Activated naive CD8-positive, alpha-beta T cell treated with anti-CD3 and anti-CD28 coated beads, Interleukin-2, amount 50 U/mL, for 24 hours (primary cell): Measurements from ENCODE around the gene UGCG.
A peak's percentile ranks its signal among the peaks of the same experiment; 100 is the strongest.
"Not testable (repeated sequence)": the region's sequence is repeated elsewhere in the genome, so short reads cannot be mapped to it uniquely, and the experiment has no call there.

ENCODE experiments used
- ATAC-seq: fragments of 150-1000 bp; cut with Tn5 transposase; one replicate; pipeline ENCODE4 v1.10.0; 2021
- DNase-seq: peaks from one replicate; pipeline ENCODE4 v3.0.0; 2021
- H3K27ac Mint-ChIP-seq: one replicate; pipeline ENCODE4 v1.8.0; 2021; ENCODE audit warnings: mild to moderate bottlenecking, mixed read lengths
- H3K27me3 Mint-ChIP-seq: one replicate; pipeline ENCODE4 v1.8.0; 2021; ENCODE audit warnings: mixed read lengths
- H3K36me3 Mint-ChIP-seq: one replicate; pipeline ENCODE4 v1.8.0; 2021; ENCODE audit warnings: low read depth, mixed read lengths
- H3K4me1 Mint-ChIP-seq: one replicate; pipeline ENCODE4 v1.8.0; 2021; ENCODE audit warnings: mixed read lengths
- H3K4me3 Mint-ChIP-seq: one replicate; pipeline ENCODE4 v1.8.0; 2021; ENCODE audit warnings: mild to moderate bottlenecking, moderate library complexity, mixed read lengths
- H3K9me3 Mint-ChIP-seq: one replicate; pipeline ENCODE4 v1.8.0; 2021; ENCODE audit warnings: mixed read lengths

Gene UGCG

GRCh38 chr9:111874500-111874899 lies 22.1 kb upstream of the UGCG start:
- DNase-seq (no peak), ATAC-seq (no peak)
- Mint-ChIP-seq H3K4me3 (no peak overlapping the region), H3K27me3 (peaks cover 9% of the 10 kb centered on the region), H3K9me3 (no peaks in the 10 kb centered on the region), H3K27ac (no peak overlapping the region), H3K4me1 (peaks cover 18% of the 10 kb centered on the region), H3K36me3 (no peaks in the 10 kb centered on the region)

GRCh38 chr9:111875291-111875690 lies 21.3 kb upstream of the UGCG start:
- H3K4me3 Mint-ChIP-seq, DNase-seq, ATAC-seq, H3K36me3 Mint-ChIP-seq, H3K27ac Mint-ChIP-seq, H3K9me3 Mint-ChIP-seq: not testable (repeated sequence)
- Mint-ChIP-seq H3K27me3 (peaks cover 10% of the 10 kb centered on the region), H3K4me1 (peaks cover 15% of the 10 kb centered on the region)

GRCh38 chr9:111875691-111876090 lies 20.9 kb upstream of the UGCG start:
- Mint-ChIP-seq H3K4me1 (peaks cover 11% of the 10 kb centered on the region), H3K27me3 (peaks cover 10% of the 10 kb centered on the region)

GRCh38 chr9:111876179-111876578 lies 20.4 kb upstream of the UGCG start:
- peaks cover 7% of the 10 kb centered on the region for H3K9me3 Mint-ChIP-seq
- no peak overlapping the region for H3K4me3 Mint-ChIP-seq
- no peak overlapping the region for H3K27ac Mint-ChIP-seq
- ATAC-seq, result no peak
- peaks cover 6% of the 10 kb centered on the region for H3K4me1 Mint-ChIP-seq
- peaks cover 10% of the 10 kb centered on the region for H3K27me3 Mint-ChIP-seq
- H3K36me3 Mint-ChIP-seq, result no peaks in the 10 kb centered on the region
- DNase-seq, result no peak

More at GRCh38 chr9:111875691-111876090, 20.9 kb upstream of the UGCG start:
- H3K36me3 Mint-ChIP-seq, DNase-seq, H3K27ac Mint-ChIP-seq, ATAC-seq, H3K9me3 Mint-ChIP-seq, H3K4me3 Mint-ChIP-seq: not testable (repeated sequence)

GRCh38 chr9:111877420-111877819 lies 19.2 kb upstream of the UGCG start:
- H3K4me3 Mint-ChIP-seq, result no peak overlapping the region
- peaks cover 10% of the 10 kb centered on the region for H3K27me3 Mint-ChIP-seq
- ATAC-seq (no peak), DNase-seq (no peak)
- H3K36me3 Mint-ChIP-seq, result no peaks in the 10 kb centered on the region
- no peaks in the 10 kb centered on the region for H3K4me1 Mint-ChIP-seq
- peaks cover 12% of the 10 kb centered on the region for H3K9me3 Mint-ChIP-seq
- no peak overlapping the region for H3K27ac Mint-ChIP-seq

- DNase-seq, result no peak
- ATAC-seq, result no peak
- Mint-ChIP-seq H3K27ac (no peak overlapping the region), H3K36me3 (no peaks in the 10 kb centered on the region), H3K27me3 (peaks cover 11% of the 10 kb centered on the region), H3K9me3 (peaks cover 12% of the 10 kb centered on the region), H3K4me1 (no peaks in the 10 kb centered on the region), H3K4me3 (no peak overlapping the region)
Observed at GRCh38 chr9:111878946-111879345, 17.7 kb upstream of the UGCG start.

- no peaks in the 10 kb centered on the region for H3K36me3 Mint-ChIP-seq
- no peaks in the 10 kb centered on the region for H3K9me3 Mint-ChIP-seq
- ATAC-seq (no peak), DNase-seq (no peak)
- H3K27ac Mint-ChIP-seq, result no peak overlapping the region
- peaks cover 7% of the 10 kb centered on the region for H3K4me1 Mint-ChIP-seq
- no peak overlapping the region for H3K4me3 Mint-ChIP-seq
- peaks cover 4% of the 10 kb centered on the region for H3K27me3 Mint-ChIP-seq
Observed at GRCh38 chr9:111886983-111887718, 9.5 kb upstream of the UGCG start.

GRCh38 chr9:111890334-111890733 lies 6.3 kb upstream of the UGCG start:
- ATAC-seq (no peak), DNase-seq (no peak)
- H3K9me3 Mint-ChIP-seq, result no peaks in the 10 kb centered on the region
- no peaks in the 10 kb centered on the region for H3K36me3 Mint-ChIP-seq
- peaks cover 13% of the 10 kb centered on the region for H3K4me1 Mint-ChIP-seq
- H3K27ac Mint-ChIP-seq, result no peak overlapping the region
- no peak overlapping the region for H3K4me3 Mint-ChIP-seq
- H3K27me3 Mint-ChIP-seq, result no peaks in the 10 kb centered on the region

- H3K4me3 Mint-ChIP-seq, result not testable (repeated sequence)
Observed at GRCh38 chr9:111890867-111891266, 5.7 kb upstream of the UGCG start.

GRCh38 chr9:111891910-111892499 lies 4.6 kb upstream of the UGCG start:
- Mint-ChIP-seq H3K27me3 (no peaks in the 10 kb centered on the region), H3K9me3 (no peaks in the 10 kb centered on the region), H3K36me3 (no peaks in the 10 kb centered on the region), H3K4me1 (peaks cover 19% of the 10 kb centered on the region), H3K27ac (no peak overlapping the region), H3K4me3 (no peak overlapping the region)
- ATAC-seq (no peak), DNase-seq (no peak)

More at GRCh38 chr9:111890867-111891266, 5.7 kb upstream of the UGCG start:
- not testable (repeated sequence) for DNase-seq, H3K27ac Mint-ChIP-seq, H3K27me3 Mint-ChIP-seq, ATAC-seq, H3K36me3 Mint-ChIP-seq, H3K9me3 Mint-ChIP-seq
- H3K4me1 Mint-ChIP-seq, result peaks cover 16% of the 10 kb centered on the region

- Mint-ChIP-seq H3K4me1 (peaks cover 13% of the 10 kb centered on the region), H3K36me3 (no peaks in the 10 kb centered on the region), H3K4me3 (peak overlapping the region; percentile 89), H3K9me3 (no peaks in the 10 kb centered on the region), H3K27me3 (no peaks in the 10 kb centered on the region), H3K27ac (no peak overlapping the region)
- DNase-seq, result peak; percentile 47
- peak; percentile 48 for ATAC-seq
Observed at GRCh38 chr9:111896942-111897600, 457 bp downstream of the UGCG start.

GRCh38 chr9:111897601-111898137 lies 1.1 kb downstream of the UGCG start:
- no peak for ATAC-seq
- Mint-ChIP-seq H3K9me3 (no peaks in the 10 kb centered on the region), H3K36me3 (no peaks in the 10 kb centered on the region), H3K27ac (no peak overlapping the region), H3K4me3 (no peak overlapping the region), H3K4me1 (peaks cover 7% of the 10 kb centered on the region), H3K27me3 (no peaks in the 10 kb centered on the region)
- DNase-seq, result no peak

- no peak overlapping the region for H3K4me3 Mint-ChIP-seq
- peaks cover 6% of the 10 kb centered on the region for H3K4me1 Mint-ChIP-seq
- no peaks in the 10 kb centered on the region for H3K36me3 Mint-ChIP-seq
- no peaks in the 10 kb centered on the region for H3K9me3 Mint-ChIP-seq
- DNase-seq, result no peak
- H3K27ac Mint-ChIP-seq, result no peak overlapping the region
- ATAC-seq, result no peak
- H3K27me3 Mint-ChIP-seq, result no peaks in the 10 kb centered on the region
Observed at GRCh38 chr9:111898331-111899096, 1.9 kb downstream of the UGCG start.

GRCh38 chr9:111900151-111900857 lies 3.7 kb downstream of the UGCG start:
- H3K4me3 Mint-ChIP-seq, result no peak overlapping the region
- ATAC-seq (no peak), DNase-seq (no peak)
- H3K4me1 Mint-ChIP-seq, result peaks cover 20% of the 10 kb centered on the region
- no peaks in the 10 kb centered on the region for H3K9me3 Mint-ChIP-seq
- no peaks in the 10 kb centered on the region for H3K27me3 Mint-ChIP-seq
- H3K36me3 Mint-ChIP-seq, result no peaks in the 10 kb centered on the region
- no peak overlapping the region for H3K27ac Mint-ChIP-seq
